Mucosa of descending colon (tissue), 3 donors: ENCODE data around the gene LTB4R2. TPM values are rescaled to one million over a fixed set of nuclear protein-coding genes. Genes with fewer than 3 reads are reported as not detected.

Experiments used
- ATAC-seq: fragments of 200-7000 bp; cut with Tn5 transposase; one replicate; pipeline ENCODE4 v1.9.1; 2020; ENCODE audit warnings: mild to moderate bottlenecking, moderate library complexity
- DNase-seq, 3 donors: peaks; one replicate each; pipeline ENCODE4 v3.0.0-alpha.2; 2020
- H3K36me3 ChIP-seq: fragments of 200-600 bp; one replicate; pipeline ENCODE4 v1.8.0; 2021; ENCODE audit warnings: low read depth, mild to moderate bottlenecking
- H3K4me1 ChIP-seq: fragments of 200-600 bp; one replicate; pipeline ENCODE4 v1.8.0; 2021; ENCODE audit warnings: low read depth, mild to moderate bottlenecking
- H3K4me3 ChIP-seq: fragments of 200-600 bp; one replicate; pipeline ENCODE4 v1.8.0; 2021; ENCODE audit warnings: mild to moderate bottlenecking
- H3K9me3 ChIP-seq: fragments of 200-600 bp; one replicate; pipeline ENCODE4 v1.8.0; 2021; ENCODE audit warnings: mild to moderate bottlenecking
- CTCF ChIP-seq: fragments of 200-600 bp; IDR thresholded peaks from one replicate; pipeline ENCODE4 v1.8.0; 2022; ENCODE audit warnings: antibody characterized with exemption, mild to moderate bottlenecking
- intact Hi-C, 2 donors: fragments of 100-400 bp; cut with DNase I in 1 of 2; cut with micrococcal nuclease in 1 of 2; formaldehyde crosslinking; loops; one replicate each; pipeline versions ENCODE4 v1.11.0 to v1.11.1; 2022; cut with DNase I, micrococcal nuclease
- total RNA-seq, 3 donors: library from RNA; stranded (reverse); fragmentation: NEBNext Ultra II Directional in 2 of 3; extraction: Animal tissue kit (Norgen Biotek cat#: 25700) in 2 of 3; gene quantifications; one replicate each; pipeline versions ENCODE4 v1.2.1 to v1.2.4, GENCODE V29; 2021 to 2023
- donor health status: DM: no; HTN: no; CAD: no; lungs with moderate emphysema.
- donor health status: DM: no; HTN: no; CAD: no.
- donor health status: DM: no; HTN: yes; CAD: no.

LTB4R2 gene
- total RNA-seq, 3 donors from 2014 or later, result 3.7 to 6.3 (median 5.0) TPM

- DNase-seq (no peak), ATAC-seq (no peak)
- no peak for TF ChIP-seq CTCF
- H3K36me3 ChIP-seq, result no peaks in the 10 kb centered on the region
- intact Hi-C loops, result no loop called here
- H3K4me3 ChIP-seq, result no peak overlapping the region
- H3K4me1 ChIP-seq, result no peaks in the 10 kb centered on the region
- H3K9me3 ChIP-seq, result no peaks in the 10 kb centered on the region
Observed at GRCh38 chr14:24290746-24291145, 19.2 kb upstream of the LTB4R2 start.

GRCh38 chr14:24291446-24292117, 18.4 kb upstream of the LTB4R2 start:
- intact Hi-C loops, result no loop called here
- H3K4me1 ChIP-seq, result no peaks in the 10 kb centered on the region
- no peaks in the 10 kb centered on the region for H3K9me3 ChIP-seq
- DNase-seq, result no peak
- no peak for ATAC-seq
- no peak overlapping the region for H3K4me3 ChIP-seq
- no peak for TF ChIP-seq CTCF
- H3K36me3 ChIP-seq, result peaks cover 4% of the 10 kb centered on the region

GRCh38 chr14:24292118-24292807, 17.7 kb upstream of the LTB4R2 start:
- no peak for TF ChIP-seq CTCF
- no peak overlapping the region for H3K4me3 ChIP-seq
- ATAC-seq (no peak), DNase-seq (no peak)
- no peaks in the 10 kb centered on the region for H3K4me1 ChIP-seq
- H3K9me3 ChIP-seq, result no peaks in the 10 kb centered on the region
- H3K36me3 ChIP-seq, result peaks cover 4% of the 10 kb centered on the region
- intact Hi-C loops, result no loop called here

DNA sequence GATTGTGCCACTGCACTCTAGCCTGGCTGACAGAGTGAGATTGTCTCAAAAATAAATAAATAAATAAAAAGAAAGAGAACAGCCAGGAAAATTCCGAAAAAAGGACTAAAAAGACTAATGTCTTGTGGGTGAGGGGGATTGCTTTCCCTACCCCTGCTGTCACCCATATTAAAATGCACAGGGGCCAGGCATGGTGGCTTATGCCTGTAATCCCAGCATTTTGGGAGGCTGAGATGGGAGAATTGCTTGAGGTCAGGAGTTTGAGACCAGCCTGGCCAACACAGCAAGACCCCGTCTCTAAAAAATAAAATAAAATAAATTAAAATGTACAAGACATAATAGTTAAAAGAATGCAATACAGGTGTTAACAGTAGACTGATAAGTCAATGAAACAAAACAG, 16.4 kb upstream of the LTB4R2 start:
- Histone ChIP-seq H3K9me3 (no peaks in the 10 kb centered on the region), H3K4me3 (no peak overlapping the region), H3K36me3 (peaks cover 4% of the 10 kb centered on the region), H3K4me1 (peaks cover 11% of the 10 kb centered on the region)
- no peak for TF ChIP-seq CTCF
- ATAC-seq (no peak), DNase-seq (no peak)
- intact Hi-C loops, result no loop called here

GRCh38 chr14:24296341-24297157, 13.4 kb upstream of the LTB4R2 start:
- intact Hi-C loops, result loop anchor here in 1 of 2 donors (5.0 kb wide), 1 partner anchor 54 kb away; the partner anchor contains the start of gene TINF2
- peak in 2 of 3 donors; percentile 48 to 74 for DNase-seq
- Histone ChIP-seq H3K36me3 (peaks cover 4% of the 10 kb centered on the region), H3K9me3 (no peaks in the 10 kb centered on the region), H3K4me1 (peaks cover 26% of the 10 kb centered on the region), H3K4me3 (no peak overlapping the region)
- peak; percentile 58 for TF ChIP-seq CTCF
- peak; percentile 42 for ATAC-seq
